Neural crest cell (in vitro differentiated cells): ENCODE measurements around the gene JPH3. TPM values are rescaled to one million over a fixed set of nuclear protein-coding genes. Genes with fewer than 3 reads are reported as not detected.

Source experiments
- DNase-seq: peaks from one replicate; pipeline ENCODE4 v3.0.0; 2021; ENCODE audit warnings: low read depth, mixed read lengths, low spot score
- H3K27ac Mint-ChIP-seq: one replicate; pipeline ENCODE4 v1.8.0; 2021; ENCODE audit warnings: mild to moderate bottlenecking, mixed read lengths; ENCODE audit not compliant: unreplicated experiment
- H3K27me3 Mint-ChIP-seq: 2 replicates; pipeline ENCODE4 v1.8.0; 2021; ENCODE audit warnings: low read depth, mild to moderate bottlenecking, mixed read lengths
- H3K36me3 Mint-ChIP-seq: 2 replicates; pipeline ENCODE4 v1.8.0; 2021; ENCODE audit warnings: low read depth, mild to moderate bottlenecking, mixed read lengths
- H3K4me1 Mint-ChIP-seq: 2 replicates; pipeline ENCODE4 v1.8.0; 2021; ENCODE audit warnings: mixed read lengths
- H3K4me3 Mint-ChIP-seq: one replicate; pipeline ENCODE4 v1.8.0; 2021; ENCODE audit warnings: mild to moderate bottlenecking, mixed read lengths
- H3K9me3 Mint-ChIP-seq: 2 replicates; pipeline ENCODE4 v1.8.0; 2021; ENCODE audit warnings: mixed read lengths
- CTCF ChIP-seq: fragments of 200-600 bp; sonication (generic); conservative IDR thresholded peaks from 2 replicates; pipeline ENCODE4 v1.5.0; 2021; ENCODE audit warnings: antibody characterized with exemption, mild to moderate bottlenecking
- total RNA-seq: library from RNA; stranded (reverse); gene quantifications from 2 replicates; pipeline ENCODE4 v1.2.1, GENCODE V29; 2021

JPH3 gene
- total RNA-seq, 1 donor from 2014 or later: 9.1 TPM

- Mint-ChIP-seq H3K27ac (no peak overlapping the region), H3K36me3 (no peaks in the 10 kb centered on the region), H3K27me3 (peaks cover 3% of the 10 kb centered on the region), H3K4me1 (no peaks in the 10 kb centered on the region), H3K9me3 (no peaks in the 10 kb centered on the region), H3K4me3 (no peak overlapping the region)
- no peak for DNase-seq
- TF ChIP-seq CTCF: no peak
Observed at GRCh38 chr16:87644596-87644995, 42.3 kb downstream of the JPH3 start.

- Mint-ChIP-seq H3K27ac (no peak overlapping the region), H3K4me1 (no peaks in the 10 kb centered on the region), H3K4me3 (no peak overlapping the region), H3K36me3 (no peaks in the 10 kb centered on the region), H3K9me3 (no peaks in the 10 kb centered on the region), H3K27me3 (no peaks in the 10 kb centered on the region)
- no peak for DNase-seq
- TF ChIP-seq CTCF: no peak
Observed at GRCh38 chr16:87645802-87646201, 43.5 kb downstream of the JPH3 start.

- H3K4me3 Mint-ChIP-seq: no peak overlapping the region
- peak overlapping the region; percentile 78 for H3K27ac Mint-ChIP-seq
- H3K4me1 Mint-ChIP-seq: no peaks in the 10 kb centered on the region
- no peak for TF ChIP-seq CTCF
- H3K36me3 Mint-ChIP-seq: no peaks in the 10 kb centered on the region
- peaks cover 2% of the 10 kb centered on the region for H3K27me3 Mint-ChIP-seq
- H3K9me3 Mint-ChIP-seq: no peaks in the 10 kb centered on the region
- DNase-seq: no peak
Observed at GRCh38 chr16:87647431-87648185, 45.3 kb downstream of the JPH3 start.

- no peak for TF ChIP-seq CTCF
- no peak for DNase-seq
- Mint-ChIP-seq H3K27me3 (peaks cover 2% of the 10 kb centered on the region), H3K27ac (peak overlapping the region; percentile 78), H3K36me3 (no peaks in the 10 kb centered on the region), H3K4me3 (no peak overlapping the region), H3K4me1 (no peaks in the 10 kb centered on the region), H3K9me3 (no peaks in the 10 kb centered on the region)
Observed at GRCh38 chr16:87648236-87648635, 45.9 kb downstream of the JPH3 start.

GRCh38 chr16:87648698-87649487, 46.6 kb downstream of the JPH3 start:
- no peak for TF ChIP-seq CTCF
- H3K4me1 Mint-ChIP-seq: no peaks in the 10 kb centered on the region
- no peak for DNase-seq
- H3K27ac Mint-ChIP-seq: no peak overlapping the region
- H3K4me3 Mint-ChIP-seq: no peak overlapping the region
- no peaks in the 10 kb centered on the region for H3K9me3 Mint-ChIP-seq
- H3K36me3 Mint-ChIP-seq: no peaks in the 10 kb centered on the region
- peaks cover 2% of the 10 kb centered on the region for H3K27me3 Mint-ChIP-seq
